Loucy (cell line): ENCODE measurements around the gene WDHD1.
"Not testable (repeated sequence)": the region's sequence is repeated elsewhere in the genome, so short reads cannot be mapped to it uniquely, and the experiment has no call there.

Experiments used
- H2AFZ ChIP-seq: fragments of 200-600 bp; sonication (generic); 2 replicates; pipeline ENCODE4 v1.6.0; 2016; ENCODE audit warnings: antibody characterized with exemption, mild to moderate bottlenecking, low read length, moderate library complexity
- H3F3A ChIP-seq: fragments of 200-600 bp; 2 replicates; pipeline ENCODE4 v1.6.0; 2016; ENCODE audit warnings: antibody characterized with exemption, low read depth, mild to moderate bottlenecking
- H3K27me3 ChIP-seq: fragments of 200-600 bp; sonication (generic); 2 replicates; pipeline ENCODE4 v1.6.1; 2014; ENCODE audit warnings: low read length, mild to moderate bottlenecking; ENCODE audit not compliant: insufficient read depth, poor library complexity, severe bottlenecking
- H3K36me3 ChIP-seq: fragments of 200-600 bp; sonication (generic); 2 replicates; pipeline ENCODE4 v1.6.1; 2016; ENCODE audit warnings: low read length; ENCODE audit not compliant: insufficient read depth
- H3K4me1 ChIP-seq: fragments of 200-600 bp; sonication (generic); 2 replicates; pipeline ENCODE4 v1.5.1; 2014; ENCODE audit warnings: low read length, mild to moderate bottlenecking; ENCODE audit not compliant: insufficient read depth, poor library complexity, severe bottlenecking
- H3K4me2 ChIP-seq: fragments of 200-600 bp; sonication (generic); 2 replicates; pipeline ENCODE4 v1.6.0; 2014; ENCODE audit warnings: antibody characterized with exemption, low read length, low read depth, mild to moderate bottlenecking; ENCODE audit not compliant: poor library complexity, severe bottlenecking
- H3K4me3 ChIP-seq: fragments of 200-600 bp; sonication (generic); 2 replicates; pipeline ENCODE4 v1.5.1; 2014; ENCODE audit warnings: low read length, mild to moderate bottlenecking, mixed read lengths; ENCODE audit not compliant: poor library complexity, severe bottlenecking
- H3K79me2 ChIP-seq: fragments of 200-600 bp; sonication (generic); 2 replicates; pipeline ENCODE4 v1.6.1; 2014; ENCODE audit warnings: low read length; ENCODE audit not compliant: insufficient read depth
- H3K9ac ChIP-seq: fragments of 200-600 bp; sonication (generic); 2 replicates; pipeline ENCODE4 v1.6.0; 2014; ENCODE audit warnings: mild to moderate bottlenecking, low read depth, low read length, moderate library complexity; ENCODE audit not compliant: poor library complexity, severe bottlenecking
- H3K9me2 ChIP-seq: fragments of 200-600 bp; sonication (generic); replicated peaks from 2 replicates; pipeline ENCODE4 v1.6.1; 2016; ENCODE audit warnings: low read depth, low read length, mixed read lengths
- H3K9me3 ChIP-seq: fragments of 200-600 bp; sonication (generic); 2 replicates; pipeline ENCODE4 v1.6.1; 2014; ENCODE audit warnings: mild to moderate bottlenecking, antibody characterized with exemption, low read length, low read depth; ENCODE audit not compliant: insufficient read depth
- H4K20me1 ChIP-seq: fragments of 200-600 bp; sonication (generic); 2 replicates; pipeline ENCODE4 v1.6.0; 2014; ENCODE audit warnings: antibody characterized with exemption, low read length, mild to moderate bottlenecking; ENCODE audit not compliant: insufficient read depth, poor library complexity, severe bottlenecking
- CTCF ChIP-seq: fragments of 200-600 bp; sonication (generic); conservative IDR thresholded peaks from 2 replicates; pipeline ENCODE4 v1.5.1; 2014; ENCODE audit warnings: mild to moderate bottlenecking, antibody characterized with exemption, low read length
- EZH2phosphoT487 ChIP-seq: fragments of 200-600 bp; IDR thresholded peaks from 2 replicates; pipeline ENCODE4 v1.6.1; 2018; ENCODE audit warnings: antibody characterized with exemption, mild to moderate bottlenecking, moderate library complexity, borderline replicate concordance

WDHD1 gene

GRCh38 chr14:54919330-54919729, 107.6 kb downstream of the WDHD1 start:
- Histone ChIP-seq H2AFZ (no peak overlapping the region), H3K9ac (no peak overlapping the region), H3K9me2 (no peaks in the 10 kb centered on the region), H3K36me3 (no peaks in the 10 kb centered on the region), H3K4me3 (no peak overlapping the region), H3K27me3 (no peaks in the 10 kb centered on the region), H3F3A (no peaks in the 10 kb centered on the region), H3K4me1 (no peaks in the 10 kb centered on the region), H4K20me1 (no peaks in the 10 kb centered on the region), H3K79me2 (no peaks in the 10 kb centered on the region), H3K9me3 (no peaks in the 10 kb centered on the region), H3K4me2 (no peak overlapping the region)
- TF ChIP-seq EZH2phosphoT487: no peak

GRCh38 chr14:54918427-54918826, 108.5 kb downstream of the WDHD1 start:
- no peaks in the 10 kb centered on the region for H3K79me2 ChIP-seq
- no peaks in the 10 kb centered on the region for H3F3A ChIP-seq
- H3K9ac ChIP-seq: no peak overlapping the region
- no peaks in the 10 kb centered on the region for H4K20me1 ChIP-seq
- H3K4me2 ChIP-seq: no peak overlapping the region
- TF ChIP-seq CTCF (no peak), EZH2phosphoT487 (no peak)
- H3K4me3 ChIP-seq: no peak overlapping the region
- H3K27me3 ChIP-seq: no peaks in the 10 kb centered on the region
- H2AFZ ChIP-seq: no peak overlapping the region
- H3K36me3 ChIP-seq: no peaks in the 10 kb centered on the region
- H3K9me2 ChIP-seq: no peaks in the 10 kb centered on the region
- no peaks in the 10 kb centered on the region for H3K4me1 ChIP-seq
- H3K9me3 ChIP-seq: no peaks in the 10 kb centered on the region

- no peaks in the 10 kb centered on the region for H3K9me2 ChIP-seq
- no peaks in the 10 kb centered on the region for H3K4me1 ChIP-seq
- H3K27me3 ChIP-seq: no peaks in the 10 kb centered on the region
- no peaks in the 10 kb centered on the region for H3K36me3 ChIP-seq
- no peaks in the 10 kb centered on the region for H3K79me2 ChIP-seq
- H3K4me2 ChIP-seq: no peak overlapping the region
- TF ChIP-seq CTCF (no peak), EZH2phosphoT487 (no peak)
- H3K9me3 ChIP-seq: no peaks in the 10 kb centered on the region
- no peak overlapping the region for H3K9ac ChIP-seq
- no peak overlapping the region for H2AFZ ChIP-seq
- no peaks in the 10 kb centered on the region for H4K20me1 ChIP-seq
- H3K4me3 ChIP-seq: no peak overlapping the region
- no peaks in the 10 kb centered on the region for H3F3A ChIP-seq
These were observed 110.8 kb downstream of the WDHD1 start for GRCh38 chr14:54916101-54916500.

- Histone ChIP-seq H2AFZ (no peak overlapping the region), H3K27me3 (no peaks in the 10 kb centered on the region), H3K36me3 (no peaks in the 10 kb centered on the region), H3K9me3 (no peaks in the 10 kb centered on the region), H4K20me1 (no peaks in the 10 kb centered on the region), H3K4me2 (no peak overlapping the region), H3K4me1 (no peaks in the 10 kb centered on the region), H3K9me2 (no peaks in the 10 kb centered on the region), H3K9ac (no peak overlapping the region), H3K4me3 (no peak overlapping the region), H3F3A (no peaks in the 10 kb centered on the region), H3K79me2 (no peaks in the 10 kb centered on the region)
- TF ChIP-seq EZH2phosphoT487 (no peak), CTCF (no peak)
These were observed 116.9 kb downstream of the WDHD1 start for GRCh38 chr14:54909817-54910558.

GRCh38 chr14:54908973-54909372, 117.9 kb downstream of the WDHD1 start:
- not testable (repeated sequence) for H3K4me2 ChIP-seq, H3K9ac ChIP-seq, H2AFZ ChIP-seq, H3K36me3 ChIP-seq, H4K20me1 ChIP-seq, H3K4me3 ChIP-seq, H3K27me3 ChIP-seq, H3F3A ChIP-seq, H3K79me2 ChIP-seq, H3K9me2 ChIP-seq, H3K9me3 ChIP-seq, H3K4me1 ChIP-seq
